Transverse colon (tissue), 4 donors: ENCODE results near the gene KCTD20. TPM values are rescaled to one million over a fixed set of nuclear protein-coding genes. Genes with fewer than 3 reads are reported as not detected.

Experiments
- DNase-seq: peaks from one replicate; pipeline ENCODE4 v3.0.0-alpha.2; 2019
- H3K27ac ChIP-seq, 4 donors: fragments of 200-600 bp; sonication (generic); 2 replicates each; pipeline ENCODE4 v1.5.1; 2016 to 2018; ENCODE audit warnings: inconsistent platforms in 4 of 4
- H3K27me3 ChIP-seq: fragments of 200-600 bp; sonication (generic); 2 replicates; pipeline ENCODE4 v1.5.1; 2017; ENCODE audit warnings: inconsistent platforms
- H3K36me3 ChIP-seq, 4 donors: fragments of 200-600 bp; sonication (generic); 2 replicates each; pipeline ENCODE4 v1.5.1; 2017 to 2019; ENCODE audit warnings: inconsistent platforms in 4 of 4
- H3K4me1 ChIP-seq, 4 donors: fragments of 200-600 bp; sonication (generic); 2 replicates each; pipeline ENCODE4 v1.5.1; 2017 to 2020; ENCODE audit warnings: inconsistent platforms in 4 of 4
- H3K4me3 ChIP-seq, 4 donors: fragments of 200-600 bp; sonication (generic); 1 replicate in 1 of 4; 2 replicates in 3 of 4; pipeline versions ENCODE4 v1.5.1 to v1.6.1; 2017 to 2019; ENCODE audit warnings: inconsistent platforms in 4 of 4
- H3K9me3 ChIP-seq, 2 donors: fragments of 200-600 bp; sonication (generic); 2 replicates each; pipeline ENCODE4 v1.5.1; 2017 to 2019; ENCODE audit warnings: inconsistent platforms in 2 of 2
- CTCF ChIP-seq, 5 experiments: fragments of 200-600 bp in 3 of 5; fragments of 450-650 bp in 2 of 5; sonication (generic) in 3 of 5; IDR thresholded peaks; 1 replicate in 2 of 5; 2 replicates in 3 of 5; pipeline ENCODE4 v1.5.1; 2016 to 2017; ENCODE audit warnings: antibody characterized with exemption in 5 of 5, inconsistent platforms in 3 of 5, mild to moderate bottlenecking in 2 of 5, moderate library complexity in 1 of 5
- EP300 ChIP-seq: sonication (generic); formaldehyde crosslinking; IDR thresholded peaks from one replicate; pipeline ENCODE4 v1.6.1; 2017; ENCODE audit warnings: antibody characterized with exemption, low read depth
- POLR2A ChIP-seq: fragments of 450-650 bp; IDR thresholded peaks from one replicate; pipeline ENCODE4 v1.6.1; 2016; ENCODE audit warnings: antibody characterized with exemption, mild to moderate bottlenecking, moderate library complexity
- POLR2AphosphoS5 ChIP-seq, 3 donors: sonication (generic); formaldehyde crosslinking; IDR thresholded peaks; one replicate each; pipeline ENCODE4 v1.6.1; 2016; ENCODE audit warnings: antibody characterized with exemption in 3 of 3
- WGBS, 2 donors: methylation state at CpG; one replicate each; pipeline ENCODE4 v1.1.5; 2018; ENCODE audit warnings: low coverage in 1 of 2; 5-methylcytosine and 5-hydroxymethylcytosine counted together
- in situ Hi-C, 4 donors: fragments of 200-750 bp; cut with MboI; loops; one replicate each; pipeline versions ENCODE4 v1.15.0 to v1.15.1; 2017; ENCODE audit warnings: low sequenced_read_pairs in 3 of 4, low pct_ligation_motif_present in 1 of 4, low pct_unique_long_range_greater_than_20kb in 1 of 4
- intact Hi-C: fragments of 100-400 bp; cut with DNase I; formaldehyde crosslinking; loops from one replicate; pipeline ENCODE4 v1.15.1; 2023; ENCODE audit warnings: low total_unique reads
- total RNA-seq, 4 donors: library from RNA; depleted of rRNA; stranded (reverse); fragments of >200 nt; gene quantifications; one replicate each; pipeline ENCODE4 v1.1.0, GENCODE V29; 2016

Gene KCTD20
- total RNA-seq, 4 donors from 2014 or later: 23.2 to 61.9 (median 29.9) TPM

GRCh38 chr6:36504181-36504580, 61.4 kb downstream of the KCTD20 start:
- Histone ChIP-seq H3K27me3 (no peaks in the 10 kb centered on the region), H3K4me1 (peaks cover 0 to 57% (median 25%) of the 10 kb centered on the region in 4 donors), H3K36me3 (peaks cover 0 to 20% (median 4%) of the 10 kb centered on the region in 4 donors), H3K27ac (peak overlapping the region; percentile 40 to 69 (median 58)), H3K9me3 (no peaks in the 10 kb centered on the region), H3K4me3 (no peak overlapping the region)
- WGBS, 2 donors: 62 to 66% methylated on average over 3 of the region's 3 CpGs
- in situ Hi-C loops (no loop called here), intact Hi-C loops (no loop called here)
- DNase-seq: no peak
- no peak for TF ChIP-seq EP300
- TF ChIP-seq POLR2A: no peak
- TF ChIP-seq POLR2AphosphoS5 (IDR thresholded peaks at IDR 0.05): no peak
- no peak for TF ChIP-seq CTCF (IDR thresholded peaks at IDR 0.05)

GRCh38 chr6:36504982-36505381, 62.2 kb downstream of the KCTD20 start:
- Histone ChIP-seq H3K36me3 (peaks cover 0 to 12% (median under 1%) of the 10 kb centered on the region in 4 donors), H3K4me1 (peaks cover 0 to 63% (median 29%) of the 10 kb centered on the region in 4 donors), H3K27me3 (no peaks in the 10 kb centered on the region), H3K27ac (peak overlapping the region; percentile 57 to 72 (median 66)), H3K4me3 (no peak overlapping the region), H3K9me3 (no peaks in the 10 kb centered on the region)
- WGBS, 2 donors: 90 to 95% methylated on average over 1 to 2 of the region's 2 CpGs
- no peak for TF ChIP-seq EP300
- no peak for TF ChIP-seq CTCF (IDR thresholded peaks at IDR 0.05)
- no peak for TF ChIP-seq POLR2AphosphoS5 (IDR thresholded peaks at IDR 0.05)
- TF ChIP-seq POLR2A: no peak
- intact Hi-C loops: no loop called here
- DNase-seq: no peak
- in situ Hi-C loops: no loop called here

GRCh38 chr6:36505744-36506534, 63.1 kb downstream of the KCTD20 start:
- peak overlapping the region; percentile 57 to 72 (median 66) for H3K27ac ChIP-seq
- TF ChIP-seq EP300 (no peak), CTCF (IDR thresholded peaks at IDR 0.05) (no peak), POLR2AphosphoS5 (IDR thresholded peaks at IDR 0.05) (no peak), POLR2A (no peak)
- H3K9me3 ChIP-seq: no peaks in the 10 kb centered on the region
- no peaks in the 10 kb centered on the region for H3K27me3 ChIP-seq
- H3K4me1 ChIP-seq: peaks cover 0 to 70% (median 33%) of the 10 kb centered on the region in 4 donors
- in situ Hi-C loops: no loop called here
- no peak overlapping the region for H3K4me3 ChIP-seq
- intact Hi-C loops: no loop called here
- no peak for DNase-seq
- peaks cover 0 to 8% (median 0%) of the 10 kb centered on the region in 4 donors for H3K36me3 ChIP-seq
- WGBS, 2 donors: 60 to 62% methylated on average over 6 of the region's 6 CpGs

GRCh38 chr6:36506611-36507010, 63.8 kb downstream of the KCTD20 start:
- intact Hi-C loops (no loop called here), in situ Hi-C loops (no loop called here)
- Histone ChIP-seq H3K27ac (peak overlapping the region; percentile 61 to 72 (median 66)), H3K36me3 (peaks cover 0 to 8% (median 0%) of the 10 kb centered on the region in 4 donors), H3K9me3 (no peaks in the 10 kb centered on the region), H3K27me3 (no peaks in the 10 kb centered on the region), H3K4me3 (no peak overlapping the region), H3K4me1 (peaks cover 0 to 77% (median 38%) of the 10 kb centered on the region in 4 donors)
- WGBS, 2 donors: 34 to 55% methylated on average over 2 of the region's 2 CpGs
- DNase-seq: no peak
- TF ChIP-seq POLR2AphosphoS5 (IDR thresholded peaks at IDR 0.05) (peak in 1 of 3 donors; percentile 17), POLR2A (no peak)
